NCI-H2081 treated with DMSO at 0.1 percent for 48 hours (cell line): ENCODE measurements around the gene DIO2.

Experiments used
- DNase-seq: peaks from one replicate; lab custom pipeline; 2025; lab: John Stamatoyannopoulos, UW

Gene DIO2

GRCh38 chr14:80167793-80168448 lies 43.4 kb downstream of the DIO2 start:
- no peak for DNase-seq

- no peak for DNase-seq
Measured at GRCh38 chr14:80164991-80165721, 46.1 kb downstream of the DIO2 start.

GRCh38 chr14:80152763-80153162 lies 58.5 kb downstream of the DIO2 start:
- no peak for DNase-seq

- DNase-seq: no peak
Measured at GRCh38 chr14:80152166-80152565, 59.1 kb downstream of the DIO2 start.

- no peak for DNase-seq
Measured at GRCh38 chr14:80150301-80150700, 61.0 kb downstream of the DIO2 start.
